ENCODE data around the gene MPDU1. TPM values are rescaled to one million over a fixed set of nuclear protein-coding genes. Genes with fewer than 3 reads are reported as not detected.
A peak's percentile ranks its signal among the peaks of the same experiment; 100 is the strongest.

The MPDU1 gene
- total and polyA plus RNA-seq, 2 of the 13 experiments (the other 11 are each of a cell fraction or from before 2014, with no cell fraction given) = 112 to 167 TPM

DNA sequence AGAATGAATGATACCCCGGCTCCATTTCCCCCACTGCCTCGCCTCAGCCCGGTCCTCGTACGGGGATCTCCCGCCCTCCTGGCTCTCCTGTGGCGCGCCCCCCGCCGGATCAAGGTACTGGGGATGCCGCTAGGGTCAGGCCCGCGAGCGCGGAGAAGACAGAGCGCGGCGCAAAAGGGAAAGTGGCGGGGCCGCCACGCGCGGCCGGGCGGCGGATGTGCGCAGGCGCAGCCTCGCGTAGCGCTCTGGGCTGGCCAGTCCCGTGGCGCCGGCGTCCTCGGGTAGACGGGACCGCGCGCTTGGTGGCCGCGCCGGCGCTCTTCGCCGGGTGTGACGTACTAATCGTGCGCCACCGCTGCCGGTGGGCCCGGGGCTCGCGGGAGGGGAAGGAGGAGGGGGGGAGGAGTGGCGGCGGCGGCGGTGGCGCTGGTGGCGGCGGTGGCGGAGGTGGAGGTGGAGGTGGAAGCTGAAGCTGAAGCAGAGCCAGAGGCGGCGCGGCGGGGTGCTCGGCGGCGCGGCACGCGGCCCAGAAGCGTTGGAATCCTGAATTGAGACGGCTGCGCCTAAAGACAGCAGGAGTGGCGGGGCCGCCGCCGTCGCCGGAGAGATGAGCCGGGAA is 22.0 kb upstream of the MPDU1 start, which contains the start of gene SENP3 (continued):
- TF ChIP-seq, protein P1, sequence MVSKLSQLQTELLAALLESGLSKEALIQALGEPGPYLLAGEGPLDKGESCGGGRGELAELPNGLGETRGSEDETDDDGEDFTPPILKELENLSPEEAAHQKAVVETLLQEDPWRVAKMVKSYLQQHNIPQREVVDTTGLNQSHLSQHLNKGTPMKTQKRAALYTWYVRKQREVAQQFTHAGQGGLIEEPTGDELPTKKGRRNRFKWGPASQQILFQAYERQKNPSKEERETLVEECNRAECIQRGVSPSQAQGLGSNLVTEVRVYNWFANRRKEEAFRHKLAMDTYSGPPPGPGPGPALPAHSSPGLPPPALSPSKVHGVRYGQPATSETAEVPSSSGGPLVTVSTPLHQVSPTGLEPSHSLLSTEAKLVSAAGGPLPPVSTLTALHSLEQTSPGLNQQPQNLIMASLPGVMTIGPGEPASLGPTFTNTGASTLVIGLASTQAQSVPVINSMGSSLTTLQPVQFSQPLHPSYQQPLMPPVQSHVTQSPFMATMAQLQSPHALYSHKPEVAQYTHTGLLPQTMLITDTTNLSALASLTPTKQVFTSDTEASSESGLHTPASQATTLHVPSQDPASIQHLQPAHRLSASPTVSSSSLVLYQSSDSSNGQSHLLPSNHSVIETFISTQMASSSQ (IDR thresholded peaks at IDR 0.05; ENCODE audit: low read depth) = no peak
- TF ChIP-seq, protein P1 (CRISPR knock-in tag; IDR thresholded peaks at IDR 0.05; ENCODE audit: borderline replicate concordance) = peak; percentile 47; the same call in 1 of the 2 replicates
- TF ChIP-seq MAZ (IDR thresholded peaks at IDR 0.05; ENCODE audit: borderline replicate concordance, low read depth, low read length) = peak; percentile 77; the same call in 1 of the 2 replicates
- peak; percentile 79 for TF ChIP-seq MAZ (CRISPR knock-in tag; IDR thresholded peaks at IDR 0.05; ENCODE audit: low read depth)
- no peak for TF ChIP-seq ZNF260 (CRISPR knock-in tag; IDR thresholded peaks at IDR 0.05; ENCODE audit: borderline replicate concordance, low read depth)
- no peak for TF ChIP-seq ZNF282 (IDR thresholded peaks at IDR 0.05; ENCODE audit: partially characterized antibody)
- peak; percentile 45; the same call in 1 of the 2 replicates for TF ChIP-seq NR2C2 (CRISPR knock-in tag; IDR thresholded peaks at IDR 0.05; ENCODE audit: borderline replicate concordance)
- TF ChIP-seq THAP11 (CRISPR knock-in tag; IDR thresholded peaks at IDR 0.05) = peak; percentile 87
- TF ChIP-seq SOX6 (IDR thresholded peaks at IDR 0.05) = no peak
- TF ChIP-seq SOX6 (CRISPR knock-in tag; IDR thresholded peaks at IDR 0.05) = no peak
- TF ChIP-seq, protein P2, sequence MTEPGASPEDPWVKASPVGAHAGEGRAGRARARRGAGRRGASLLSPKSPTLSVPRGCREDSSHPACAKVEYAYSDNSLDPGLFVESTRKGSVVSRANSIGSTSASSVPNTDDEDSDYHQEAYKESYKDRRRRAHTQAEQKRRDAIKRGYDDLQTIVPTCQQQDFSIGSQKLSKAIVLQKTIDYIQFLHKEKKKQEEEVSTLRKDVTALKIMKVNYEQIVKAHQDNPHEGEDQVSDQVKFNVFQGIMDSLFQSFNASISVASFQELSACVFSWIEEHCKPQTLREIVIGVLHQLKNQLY (CRISPR knock-in tag; IDR thresholded peaks at IDR 0.05) = 0 out of 2 replicates have a peak, but pooled peaks have one; percentile 7
- no peak for TF ChIP-seq ZNF546 (CRISPR knock-in tag; conservative IDR thresholded peaks at IDR 0.05)
- TF ChIP-seq ZNF263 (CRISPR knock-in tag; IDR thresholded peaks at IDR 0.05) = no peak
- TF ChIP-seq ZNF33B (CRISPR knock-in tag; IDR thresholded peaks at IDR 0.05) = 0 out of 2 replicates have a peak, but pooled peaks have one; percentile 32
- TF ChIP-seq, protein P3, sequence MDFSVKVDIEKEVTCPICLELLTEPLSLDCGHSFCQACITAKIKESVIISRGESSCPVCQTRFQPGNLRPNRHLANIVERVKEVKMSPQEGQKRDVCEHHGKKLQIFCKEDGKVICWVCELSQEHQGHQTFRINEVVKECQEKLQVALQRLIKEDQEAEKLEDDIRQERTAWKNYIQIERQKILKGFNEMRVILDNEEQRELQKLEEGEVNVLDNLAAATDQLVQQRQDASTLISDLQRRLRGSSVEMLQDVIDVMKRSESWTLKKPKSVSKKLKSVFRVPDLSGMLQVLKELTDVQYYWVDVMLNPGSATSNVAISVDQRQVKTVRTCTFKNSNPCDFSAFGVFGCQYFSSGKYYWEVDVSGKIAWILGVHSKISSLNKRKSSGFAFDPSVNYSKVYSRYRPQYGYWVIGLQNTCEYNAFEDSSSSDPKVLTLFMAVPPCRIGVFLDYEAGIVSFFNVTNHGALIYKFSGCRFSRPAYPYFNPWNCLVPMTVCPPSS (IDR thresholded peaks at IDR 0.05) = no peak
- TF ChIP-seq MED1 (CRISPR knock-in tag; IDR thresholded peaks at IDR 0.05) = peak; percentile 35; the same call in 1 of the 2 replicates
- 0 out of 2 replicates have a peak, but pooled peaks have one; percentile 8 for TF ChIP-seq RXRB (CRISPR knock-in tag; IDR thresholded peaks at IDR 0.05; ENCODE audit: borderline replicate concordance)
- no peak for TF ChIP-seq PRPF4 (IDR thresholded peaks at IDR 0.05; ENCODE audit: low read depth, low read length, poor library complexity, severe bottlenecking)
- TF ChIP-seq ATM (IDR thresholded peaks at IDR 0.05; ENCODE audit: borderline replicate concordance) = no peak
- TF ChIP-seq MZF1 (CRISPR knock-in tag; IDR thresholded peaks at IDR 0.05; ENCODE audit: borderline replicate concordance) = no peak
- no peak for TF ChIP-seq CC2D1A (CRISPR knock-in tag; IDR thresholded peaks at IDR 0.05)
- no peak for TF ChIP-seq ZNF766 (CRISPR knock-in tag; IDR thresholded peaks at IDR 0.05; ENCODE audit: borderline replicate concordance)
- TF ChIP-seq, protein P4, sequence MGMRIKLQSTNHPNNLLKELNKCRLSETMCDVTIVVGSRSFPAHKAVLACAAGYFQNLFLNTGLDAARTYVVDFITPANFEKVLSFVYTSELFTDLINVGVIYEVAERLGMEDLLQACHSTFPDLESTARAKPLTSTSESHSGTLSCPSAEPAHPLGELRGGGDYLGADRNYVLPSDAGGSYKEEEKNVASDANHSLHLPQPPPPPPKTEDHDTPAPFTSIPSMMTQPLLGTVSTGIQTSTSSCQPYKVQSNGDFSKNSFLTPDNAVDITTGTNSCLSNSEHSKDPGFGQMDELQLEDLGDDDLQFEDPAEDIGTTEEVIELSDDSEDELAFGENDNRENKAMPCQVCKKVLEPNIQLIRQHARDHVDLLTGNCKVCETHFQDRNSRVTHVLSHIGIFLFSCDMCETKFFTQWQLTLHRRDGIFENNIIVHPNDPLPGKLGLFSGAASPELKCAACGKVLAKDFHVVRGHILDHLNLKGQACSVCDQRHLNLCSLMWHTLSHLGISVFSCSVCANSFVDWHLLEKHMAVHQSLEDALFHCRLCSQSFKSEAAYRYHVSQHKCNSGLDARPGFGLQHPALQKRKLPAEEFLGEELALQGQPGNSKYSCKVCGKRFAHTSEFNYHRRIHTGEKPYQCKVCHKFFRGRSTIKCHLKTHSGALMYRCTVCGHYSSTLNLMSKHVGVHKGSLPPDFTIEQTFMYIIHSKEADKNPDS (CRISPR knock-in tag; IDR thresholded peaks at IDR 0.05) = no peak
- TF ChIP-seq ZFP1 (CRISPR knock-in tag; IDR thresholded peaks at IDR 0.05) = no peak

All from HepG2 (cell line).